Panc1 (cell line): ENCODE data around the gene PPP1R9B. TPM values are rescaled to one million over a fixed set of nuclear protein-coding genes. Genes with fewer than 3 reads are reported as not detected.

ENCODE experiments used
- ATAC-seq: fragments of 200-7000 bp; cut with Tn5 transposase; 2 replicates; pipeline ENCODE4 v1.9.1; 2020; ENCODE audit warnings: mild to moderate bottlenecking, moderate library complexity
- BruUV-seq: library from RNA; stranded (reverse); fragments of 400-500 nt; replicated peaks from 2 replicates; lab custom pipeline; 2021; lab: Mats Ljungman, UMichigan
- CTCF ChIA-PET: fragments of 300-600 bp; sonication (Branson Sonifier 250); formaldehyde crosslinking; loops from one replicate; lab custom pipeline; 2022; ENCODE audit warnings: antibody characterized with exemption; lab: Charles Lee
- POLR2A ChIA-PET: fragments of 300-600 bp; sonication (Branson Sonifier 250); formaldehyde crosslinking; loops from one replicate; lab custom pipeline; 2022; ENCODE audit warnings: antibody characterized with exemption; lab: Charles Lee
- DNase-seq: peaks from one replicate; pipeline ENCODE4 v3.0.0-alpha.2; 2010; ENCODE audit warnings: low read depth, low spot score
- H3K27ac ChIP-seq: 2 replicates; pipeline ENCODE4 v1.5.1; 2011; ENCODE audit warnings: mild to moderate bottlenecking, low read length, inconsistent platforms
- H3K27me3 ChIP-seq: fragments of 200-500 bp; sonication (Bioruptor generic); 2 replicates; pipeline ENCODE4 v1.6.0; 2014; ENCODE audit warnings: low read length, inconsistent platforms; ENCODE audit not compliant: control insufficient read depth, insufficient read depth
- H3K36me3 ChIP-seq: fragments of 200-500 bp; sonication (Bioruptor generic); 2 replicates; pipeline ENCODE4 v1.5.1; 2014; ENCODE audit warnings: inconsistent platforms, mild to moderate bottlenecking, low read length, moderate library complexity; ENCODE audit not compliant: control insufficient read depth, insufficient read depth
- H3K4me1 ChIP-seq: 2 replicates; pipeline ENCODE4 v1.5.1; 2011; ENCODE audit warnings: inconsistent platforms, mild to moderate bottlenecking, low read length, moderate library complexity; ENCODE audit not compliant: control insufficient read depth, insufficient read depth
- H3K4me3 ChIP-seq, 2 experiments: 2 replicates each; pipeline ENCODE4 v1.5.1; 2011 to 2012; ENCODE audit warnings: low read depth in 2 of 2, low read length in 2 of 2, mild to moderate bottlenecking in 2 of 2, inconsistent platforms in 1 of 2, moderate library complexity in 1 of 2
- H3K9me3 ChIP-seq: fragments of 200-500 bp; sonication (Bioruptor generic); 2 replicates; pipeline ENCODE4 v1.5.1; 2014; ENCODE audit warnings: low read depth, mild to moderate bottlenecking, inconsistent platforms, low read length, moderate library complexity; ENCODE audit not compliant: control insufficient read depth, insufficient read depth
- POLR2AphosphoS5 ChIP-seq: IDR thresholded peaks from 2 replicates; pipeline ENCODE4 v1.6.1; 2012; ENCODE audit warnings: mild to moderate bottlenecking, low read depth, low read length, moderate library complexity
- SIN3A ChIP-seq: IDR thresholded peaks from 2 replicates; pipeline ENCODE4 v1.6.1; 2012; ENCODE audit warnings: low read depth, mild to moderate bottlenecking, low read length, moderate library complexity, borderline replicate concordance; ENCODE audit not compliant: insufficient read depth
- TCF7L2 ChIP-seq: IDR thresholded peaks from 2 replicates; pipeline ENCODE4 v1.6.1; 2011; ENCODE audit warnings: mild to moderate bottlenecking, low read depth, low read length, inconsistent platforms
- in situ Hi-C: cut with HindIII; loops from 2 replicates; pipeline ENCODE4 v1.10.0; 2016; ENCODE audit warnings: low sequenced_read_pairs, low pct_unique_long_range_greater_than_20kb
- intact Hi-C: fragments of 100-400 bp; cut with micrococcal nuclease; formaldehyde crosslinking; loops from one replicate; pipeline ENCODE4 v1.10.0; 2022; ENCODE audit not compliant: unreplicated experiment
- total RNA-seq: library from RNA; stranded (reverse); gene quantifications from one replicate; pipeline ENCODE4 v1.2.1, GENCODE V29; 2021; ENCODE audit not compliant: unreplicated experiment
- TF ChIP-seq, protein P1 (sequence below): fragments of 450-650 bp; IDR thresholded peaks from 2 replicates; pipeline ENCODE4 v1.5.1; 2017; ENCODE audit warnings: mild to moderate bottlenecking
- TF ChIP-seq, protein P2 (sequence below), 2 experiments: IDR thresholded peaks; 2 replicates each; pipeline ENCODE4 v1.6.1; 2011 to 2012; ENCODE audit warnings: low read depth in 2 of 2, control low read depth in 1 of 2, low read length in 1 of 2, mild to moderate bottlenecking in 1 of 2, moderate library complexity in 1 of 2; ENCODE audit not compliant: insufficient read depth in 1 of 2

The PPP1R9B gene
- total RNA-seq, 1 experiment from 2014 or later = 114 TPM

DNA sequence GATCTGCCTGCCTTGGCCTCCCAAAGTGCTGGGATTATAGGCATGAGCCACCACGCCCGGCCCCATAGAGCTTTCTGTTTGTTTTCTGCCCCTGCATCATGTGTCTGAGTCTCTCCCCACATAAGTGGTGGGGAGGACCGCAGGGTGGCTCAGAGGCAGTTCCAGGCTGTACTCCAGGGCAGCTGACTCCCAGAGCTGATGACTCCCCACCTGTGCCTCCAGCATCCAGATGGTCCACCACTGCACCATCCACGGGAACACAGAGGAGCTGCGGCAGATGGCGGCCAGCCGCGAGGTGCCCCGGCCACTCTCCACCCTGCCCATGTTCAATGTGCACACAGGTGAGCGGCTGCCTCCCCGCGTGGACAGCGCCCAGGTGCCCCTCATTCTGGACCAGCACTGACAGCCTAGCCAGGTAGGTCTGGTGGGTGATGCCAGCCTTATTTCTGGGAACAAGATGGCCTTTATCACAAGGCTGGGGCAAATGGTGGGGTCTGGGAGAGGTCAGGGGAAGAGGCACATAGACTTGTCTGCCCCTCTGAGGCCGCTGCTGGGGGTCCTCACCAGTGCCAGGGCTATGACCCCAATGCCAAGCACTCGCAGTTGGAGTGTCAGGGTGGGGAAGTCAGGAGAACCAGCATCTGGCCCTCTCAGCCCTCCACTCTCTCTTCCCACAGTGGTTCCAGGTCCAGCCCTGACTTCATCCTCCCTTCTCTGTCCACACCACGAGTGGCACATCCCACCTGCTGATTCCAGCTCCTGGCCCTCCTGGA, 24.7 kb upstream of the PPP1R9B start:
- no peak overlapping the region for H3K4me3 ChIP-seq
- no peak overlapping the region for H3K27ac ChIP-seq
- ATAC-seq (no peak), DNase-seq (no peak)
- H3K36me3 ChIP-seq = no peaks in the 10 kb centered on the region
- BruUV-seq = no TSS peak
- no peaks in the 10 kb centered on the region for H3K9me3 ChIP-seq
- peaks cover 31% of the 10 kb centered on the region for H3K4me1 ChIP-seq
- POLR2A ChIA-PET = interaction anchor here (0.6 to 0.7 kb wide), 2 partner anchors 13 to 312 kb away, joined by 3 read pairs; no protein-coding TSS in a partner anchor
- CTCF ChIA-PET = interaction anchor here (0.6 kb wide), 1 partner anchor 194 kb away, joined by 6 read pairs; no protein-coding TSS in a partner anchor
- no peaks in the 10 kb centered on the region for H3K27me3 ChIP-seq
- TF ChIP-seq, protein P1, sequence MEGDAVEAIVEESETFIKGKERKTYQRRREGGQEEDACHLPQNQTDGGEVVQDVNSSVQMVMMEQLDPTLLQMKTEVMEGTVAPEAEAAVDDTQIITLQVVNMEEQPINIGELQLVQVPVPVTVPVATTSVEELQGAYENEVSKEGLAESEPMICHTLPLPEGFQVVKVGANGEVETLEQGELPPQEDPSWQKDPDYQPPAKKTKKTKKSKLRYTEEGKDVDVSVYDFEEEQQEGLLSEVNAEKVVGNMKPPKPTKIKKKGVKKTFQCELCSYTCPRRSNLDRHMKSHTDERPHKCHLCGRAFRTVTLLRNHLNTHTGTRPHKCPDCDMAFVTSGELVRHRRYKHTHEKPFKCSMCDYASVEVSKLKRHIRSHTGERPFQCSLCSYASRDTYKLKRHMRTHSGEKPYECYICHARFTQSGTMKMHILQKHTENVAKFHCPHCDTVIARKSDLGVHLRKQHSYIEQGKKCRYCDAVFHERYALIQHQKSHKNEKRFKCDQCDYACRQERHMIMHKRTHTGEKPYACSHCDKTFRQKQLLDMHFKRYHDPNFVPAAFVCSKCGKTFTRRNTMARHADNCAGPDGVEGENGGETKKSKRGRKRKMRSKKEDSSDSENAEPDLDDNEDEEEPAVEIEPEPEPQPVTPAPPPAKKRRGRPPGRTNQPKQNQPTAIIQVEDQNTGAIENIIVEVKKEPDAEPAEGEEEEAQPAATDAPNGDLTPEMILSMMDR = no peak
- TF ChIP-seq TCF7L2 (no peak), POLR2AphosphoS5 (no peak), SIN3A (no peak)
- TF ChIP-seq, protein P2, sequence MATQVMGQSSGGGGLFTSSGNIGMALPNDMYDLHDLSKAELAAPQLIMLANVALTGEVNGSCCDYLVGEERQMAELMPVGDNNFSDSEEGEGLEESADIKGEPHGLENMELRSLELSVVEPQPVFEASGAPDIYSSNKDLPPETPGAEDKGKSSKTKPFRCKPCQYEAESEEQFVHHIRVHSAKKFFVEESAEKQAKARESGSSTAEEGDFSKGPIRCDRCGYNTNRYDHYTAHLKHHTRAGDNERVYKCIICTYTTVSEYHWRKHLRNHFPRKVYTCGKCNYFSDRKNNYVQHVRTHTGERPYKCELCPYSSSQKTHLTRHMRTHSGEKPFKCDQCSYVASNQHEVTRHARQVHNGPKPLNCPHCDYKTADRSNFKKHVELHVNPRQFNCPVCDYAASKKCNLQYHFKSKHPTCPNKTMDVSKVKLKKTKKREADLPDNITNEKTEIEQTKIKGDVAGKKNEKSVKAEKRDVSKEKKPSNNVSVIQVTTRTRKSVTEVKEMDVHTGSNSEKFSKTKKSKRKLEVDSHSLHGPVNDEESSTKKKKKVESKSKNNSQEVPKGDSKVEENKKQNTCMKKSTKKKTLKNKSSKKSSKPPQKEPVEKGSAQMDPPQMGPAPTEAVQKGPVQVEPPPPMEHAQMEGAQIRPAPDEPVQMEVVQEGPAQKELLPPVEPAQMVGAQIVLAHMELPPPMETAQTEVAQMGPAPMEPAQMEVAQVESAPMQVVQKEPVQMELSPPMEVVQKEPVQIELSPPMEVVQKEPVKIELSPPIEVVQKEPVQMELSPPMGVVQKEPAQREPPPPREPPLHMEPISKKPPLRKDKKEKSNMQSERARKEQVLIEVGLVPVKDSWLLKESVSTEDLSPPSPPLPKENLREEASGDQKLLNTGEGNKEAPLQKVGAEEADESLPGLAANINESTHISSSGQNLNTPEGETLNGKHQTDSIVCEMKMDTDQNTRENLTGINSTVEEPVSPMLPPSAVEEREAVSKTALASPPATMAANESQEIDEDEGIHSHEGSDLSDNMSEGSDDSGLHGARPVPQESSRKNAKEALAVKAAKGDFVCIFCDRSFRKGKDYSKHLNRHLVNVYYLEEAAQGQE (IDR thresholded peaks at IDR 0.05; ENCODE audit: insufficient read depth in 1 of 2, low read depth in 2 of 2, low read length in 1 of 2) = no peak
- in situ Hi-C loops (no loop called here), intact Hi-C loops (no loop called here)

DNA sequence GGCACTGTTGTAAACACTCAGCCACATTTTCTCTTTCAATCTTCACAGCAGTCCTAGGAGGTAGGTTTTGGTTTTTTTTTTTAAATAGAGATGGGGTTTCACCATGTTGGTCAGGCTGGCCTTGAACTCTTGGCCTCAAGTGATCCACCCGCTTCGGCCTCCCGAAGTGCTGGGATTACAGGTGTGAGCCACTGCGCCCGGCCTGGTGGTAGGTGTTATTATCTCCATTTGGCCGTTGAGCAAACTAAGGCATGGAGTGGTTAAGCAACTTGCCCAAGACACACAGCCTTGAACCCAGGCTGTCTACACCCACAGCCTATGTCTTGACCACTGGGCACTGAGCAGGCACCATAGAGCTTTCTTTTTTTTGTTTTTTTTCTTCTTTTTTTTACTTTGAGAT, 24.0 kb upstream of the PPP1R9B start:
- DNase-seq (no peak), ATAC-seq (no peak)
- ChIA-PET CTCF (no interaction called here), POLR2A (interaction anchor here (0.7 kb wide), 1 partner anchor 312 kb away, joined by 3 read pairs; no protein-coding TSS in a partner anchor)
- TF ChIP-seq SIN3A (no peak), TCF7L2 (no peak), POLR2AphosphoS5 (no peak)
- TF ChIP-seq, protein P2 (IDR thresholded peaks at IDR 0.05; ENCODE audit: insufficient read depth in 1 of 2, low read depth in 2 of 2, low read length in 1 of 2) = no peak
- TF ChIP-seq, protein P1 = no peak
- peaks cover 31% of the 10 kb centered on the region for H3K4me1 ChIP-seq
- no peak overlapping the region for H3K4me3 ChIP-seq
- intact Hi-C loops (no loop called here), in situ Hi-C loops (no loop called here)
- H3K9me3 ChIP-seq = no peaks in the 10 kb centered on the region
- no TSS peak for BruUV-seq
- no peaks in the 10 kb centered on the region for H3K27me3 ChIP-seq
- H3K36me3 ChIP-seq = no peaks in the 10 kb centered on the region
- no peak overlapping the region for H3K27ac ChIP-seq
